OCI-LY3 (cell line): Measurements from ENCODE around the gene SOX1.

ENCODE experiments used
- H2AFZ ChIP-seq: fragments of 200-600, 300-600 bp; shearing (Covaris generic); 2 replicates; pipeline ENCODE4 v1.6.0; 2014; ENCODE audit warnings: antibody characterized with exemption, low read depth, low read length
- H3K27ac ChIP-seq: fragments of 200-600, 300-600 bp; sonication (generic); 2 replicates; pipeline ENCODE4 v1.5.1; 2014; ENCODE audit warnings: mild to moderate bottlenecking, low read length, moderate library complexity, mixed read lengths
- H3K27me3 ChIP-seq: fragments of 200-600, 300-600 bp; sonication (generic); 2 replicates; pipeline ENCODE4 v1.6.1; 2014; ENCODE audit warnings: low read depth, low read length, mixed read lengths
- H3K36me3 ChIP-seq: fragments of 200-600, 300-600 bp; sonication (generic); replicated peaks from 2 replicates; pipeline ENCODE3; 2014; ENCODE audit warnings: low read depth, low read length, mixed read lengths
- H3K4me1 ChIP-seq: fragments of 300-600, 200-600 bp; sonication (generic); 2 replicates; pipeline ENCODE4 v1.6.1; 2014; ENCODE audit warnings: low read length, mixed read lengths
- H3K4me2 ChIP-seq: fragments of 200-600, 300-600 bp; sonication (generic); 2 replicates; pipeline ENCODE4 v1.6.1; 2014; ENCODE audit warnings: low read length, mixed read lengths
- H3K4me3 ChIP-seq: fragments of 300-600, 200-600 bp; sonication (generic); 2 replicates; pipeline ENCODE4 v1.5.1; 2014; ENCODE audit warnings: antibody characterized with exemption, mild to moderate bottlenecking, low read length, moderate library complexity
- H3K79me2 ChIP-seq: fragments of 300-600, 200-600 bp; shearing (Covaris generic); 2 replicates; pipeline ENCODE4 v1.6.1; 2014; ENCODE audit warnings: mild to moderate bottlenecking, low read length, mixed read lengths
- H3K9ac ChIP-seq: fragments of 300-600, 200-600 bp; shearing (Covaris generic); 2 replicates; pipeline ENCODE4 v1.6.0; 2014; ENCODE audit warnings: mild to moderate bottlenecking, low read length, moderate library complexity
- H3K9me3 ChIP-seq: fragments of 200-600, 300-600 bp; shearing (Covaris generic); 2 replicates; pipeline ENCODE4 v1.6.1; 2014; ENCODE audit warnings: low read length, mixed read lengths; ENCODE audit not compliant: insufficient read depth
- H4K20me1 ChIP-seq: fragments of 200-600, 300-600 bp; sonication (generic); 2 replicates; pipeline ENCODE4 v1.6.1; 2016; ENCODE audit warnings: low read length, mixed read lengths; ENCODE audit not compliant: insufficient read depth
- EZH2phosphoT487 ChIP-seq: fragments of 200-600 bp; shearing (Covaris generic); IDR thresholded peaks from 2 replicates; pipeline ENCODE4 v1.6.1; 2018; ENCODE audit warnings: antibody characterized with exemption, mixed run types, low read depth
- TF ChIP-seq, protein P1 (sequence below): fragments of 200-600, 300-600 bp; sonication (generic); IDR thresholded peaks from 2 replicates; pipeline ENCODE4 v1.5.1; 2014; ENCODE audit warnings: antibody characterized with exemption, low read length, low read depth

Gene SOX1

GRCh38 chr13:112067871-112068539 is 1.1 kb downstream of the SOX1 start:
- H3K27me3 ChIP-seq: no peaks in the 10 kb centered on the region
- H3K9ac ChIP-seq: no peak overlapping the region
- H3K4me3 ChIP-seq: no peak overlapping the region
- H4K20me1 ChIP-seq: no peaks in the 10 kb centered on the region
- no peaks in the 10 kb centered on the region for H3K79me2 ChIP-seq
- TF ChIP-seq, protein P1, sequence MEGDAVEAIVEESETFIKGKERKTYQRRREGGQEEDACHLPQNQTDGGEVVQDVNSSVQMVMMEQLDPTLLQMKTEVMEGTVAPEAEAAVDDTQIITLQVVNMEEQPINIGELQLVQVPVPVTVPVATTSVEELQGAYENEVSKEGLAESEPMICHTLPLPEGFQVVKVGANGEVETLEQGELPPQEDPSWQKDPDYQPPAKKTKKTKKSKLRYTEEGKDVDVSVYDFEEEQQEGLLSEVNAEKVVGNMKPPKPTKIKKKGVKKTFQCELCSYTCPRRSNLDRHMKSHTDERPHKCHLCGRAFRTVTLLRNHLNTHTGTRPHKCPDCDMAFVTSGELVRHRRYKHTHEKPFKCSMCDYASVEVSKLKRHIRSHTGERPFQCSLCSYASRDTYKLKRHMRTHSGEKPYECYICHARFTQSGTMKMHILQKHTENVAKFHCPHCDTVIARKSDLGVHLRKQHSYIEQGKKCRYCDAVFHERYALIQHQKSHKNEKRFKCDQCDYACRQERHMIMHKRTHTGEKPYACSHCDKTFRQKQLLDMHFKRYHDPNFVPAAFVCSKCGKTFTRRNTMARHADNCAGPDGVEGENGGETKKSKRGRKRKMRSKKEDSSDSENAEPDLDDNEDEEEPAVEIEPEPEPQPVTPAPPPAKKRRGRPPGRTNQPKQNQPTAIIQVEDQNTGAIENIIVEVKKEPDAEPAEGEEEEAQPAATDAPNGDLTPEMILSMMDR: no peak
- TF ChIP-seq EZH2phosphoT487: no peak
- no peak overlapping the region for H2AFZ ChIP-seq
- no peak overlapping the region for H3K27ac ChIP-seq
- H3K36me3 ChIP-seq: no peaks in the 10 kb centered on the region
- H3K9me3 ChIP-seq: 0 out of 2 replicates have a peak, but pooled peaks cover 3% of the 10 kb centered on the region
- H3K4me1 ChIP-seq: no peaks in the 10 kb centered on the region
- H3K4me2 ChIP-seq: no peak overlapping the region

DNA sequence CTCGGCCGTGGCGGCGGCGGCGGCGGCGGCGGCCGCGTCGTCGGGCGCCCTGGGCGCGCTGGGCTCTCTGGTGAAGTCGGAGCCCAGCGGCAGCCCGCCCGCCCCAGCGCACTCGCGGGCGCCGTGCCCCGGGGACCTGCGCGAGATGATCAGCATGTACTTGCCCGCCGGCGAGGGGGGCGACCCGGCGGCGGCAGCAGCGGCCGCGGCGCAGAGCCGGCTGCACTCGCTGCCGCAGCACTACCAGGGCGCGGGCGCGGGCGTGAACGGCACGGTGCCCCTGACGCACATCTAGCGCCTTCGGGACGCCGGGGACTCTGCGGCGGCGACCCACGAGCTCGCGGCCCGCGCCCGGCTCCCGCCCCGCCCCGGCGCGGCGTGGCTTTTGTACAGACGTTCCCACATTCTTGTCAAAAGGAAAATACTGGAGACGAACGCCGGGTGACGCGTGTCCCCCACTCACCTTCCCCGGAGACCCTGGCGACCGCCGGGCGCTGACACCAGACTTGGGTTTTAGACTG is 1.7 kb downstream of the SOX1 start:
- no peaks in the 10 kb centered on the region for H3K4me1 ChIP-seq
- no peaks in the 10 kb centered on the region for H3K36me3 ChIP-seq
- H4K20me1 ChIP-seq: no peaks in the 10 kb centered on the region
- H2AFZ ChIP-seq: no peak overlapping the region
- no peak overlapping the region for H3K27ac ChIP-seq
- H3K4me3 ChIP-seq: no peak overlapping the region
- TF ChIP-seq, protein P1: no peak
- no peak for TF ChIP-seq EZH2phosphoT487
- H3K4me2 ChIP-seq: no peak overlapping the region
- 0 out of 2 replicates have a peak, but pooled peaks cover 3% of the 10 kb centered on the region for H3K9me3 ChIP-seq
- no peaks in the 10 kb centered on the region for H3K27me3 ChIP-seq
- H3K9ac ChIP-seq: no peak overlapping the region
- H3K79me2 ChIP-seq: no peaks in the 10 kb centered on the region

GRCh38 chr13:112069061-112069844 is 2.3 kb downstream of the SOX1 start:
- TF ChIP-seq, protein P1: no peak
- no peak for TF ChIP-seq EZH2phosphoT487
- H3K4me3 ChIP-seq: no peak overlapping the region
- H3K27ac ChIP-seq: no peak overlapping the region
- H3K79me2 ChIP-seq: no peaks in the 10 kb centered on the region
- H3K36me3 ChIP-seq: no peaks in the 10 kb centered on the region
- H4K20me1 ChIP-seq: no peaks in the 10 kb centered on the region
- H3K9me3 ChIP-seq: 0 out of 2 replicates have a peak, but pooled peaks cover 3% of the 10 kb centered on the region
- no peak overlapping the region for H3K4me2 ChIP-seq
- no peaks in the 10 kb centered on the region for H3K27me3 ChIP-seq
- H3K9ac ChIP-seq: no peak overlapping the region
- H2AFZ ChIP-seq: no peak overlapping the region
- no peaks in the 10 kb centered on the region for H3K4me1 ChIP-seq

GRCh38 chr13:112069845-112070251 is 2.9 kb downstream of the SOX1 start:
- H3K9me3 ChIP-seq: 0 out of 2 replicates have a peak, but pooled peaks cover 3% of the 10 kb centered on the region
- TF ChIP-seq, protein P1: no peak
- no peak for TF ChIP-seq EZH2phosphoT487
- no peak overlapping the region for H3K4me3 ChIP-seq
- H3K9ac ChIP-seq: no peak overlapping the region
- no peak overlapping the region for H3K4me2 ChIP-seq
- H3K4me1 ChIP-seq: no peaks in the 10 kb centered on the region
- H3K79me2 ChIP-seq: no peaks in the 10 kb centered on the region
- no peak overlapping the region for H3K27ac ChIP-seq
- no peaks in the 10 kb centered on the region for H3K36me3 ChIP-seq
- no peaks in the 10 kb centered on the region for H4K20me1 ChIP-seq
- no peaks in the 10 kb centered on the region for H3K27me3 ChIP-seq
- H2AFZ ChIP-seq: no peak overlapping the region
